AG04449 (cell line): Measurements from ENCODE around the gene KIF1B.

Experiments
- CTCF ChIA-PET: fragments of 350-600 bp; formaldehyde crosslinking; extraction: SDS; loops from one replicate; lab custom pipeline; 2021; ENCODE audit warnings: antibody characterized with exemption; lab: Yijun Ruan, JAX
- POLR2A ChIA-PET: fragments of 400-600, 350-600 bp; formaldehyde crosslinking; extraction: SDS; loops from one replicate; lab custom pipeline; 2020; ENCODE audit warnings: antibody characterized with exemption, inconsistent platforms; lab: Yijun Ruan, JAX
- DNase-seq: peaks from one replicate; pipeline ENCODE4 v3.0.0-alpha.2; 2010; ENCODE audit warnings: low read depth, low spot score
- H3K4me3 ChIP-seq: 2 replicates; pipeline ENCODE4 v1.5.1; 2011; ENCODE audit warnings: low read depth, mild to moderate bottlenecking, control low read depth, low read length
- TF ChIP-seq, protein P1 (sequence below): IDR thresholded peaks from one replicate; pipeline ENCODE4 v1.5.1; 2011; ENCODE audit warnings: mild to moderate bottlenecking, moderate library complexity, low read length, control low read depth, inconsistent platforms; ENCODE audit not compliant: insufficient read depth; ENCODE audit errors: missing control alignments

KIF1B gene

GRCh38 chr1:10322821-10323220 is 112.5 kb downstream of the KIF1B start:
- TF ChIP-seq, protein P1, sequence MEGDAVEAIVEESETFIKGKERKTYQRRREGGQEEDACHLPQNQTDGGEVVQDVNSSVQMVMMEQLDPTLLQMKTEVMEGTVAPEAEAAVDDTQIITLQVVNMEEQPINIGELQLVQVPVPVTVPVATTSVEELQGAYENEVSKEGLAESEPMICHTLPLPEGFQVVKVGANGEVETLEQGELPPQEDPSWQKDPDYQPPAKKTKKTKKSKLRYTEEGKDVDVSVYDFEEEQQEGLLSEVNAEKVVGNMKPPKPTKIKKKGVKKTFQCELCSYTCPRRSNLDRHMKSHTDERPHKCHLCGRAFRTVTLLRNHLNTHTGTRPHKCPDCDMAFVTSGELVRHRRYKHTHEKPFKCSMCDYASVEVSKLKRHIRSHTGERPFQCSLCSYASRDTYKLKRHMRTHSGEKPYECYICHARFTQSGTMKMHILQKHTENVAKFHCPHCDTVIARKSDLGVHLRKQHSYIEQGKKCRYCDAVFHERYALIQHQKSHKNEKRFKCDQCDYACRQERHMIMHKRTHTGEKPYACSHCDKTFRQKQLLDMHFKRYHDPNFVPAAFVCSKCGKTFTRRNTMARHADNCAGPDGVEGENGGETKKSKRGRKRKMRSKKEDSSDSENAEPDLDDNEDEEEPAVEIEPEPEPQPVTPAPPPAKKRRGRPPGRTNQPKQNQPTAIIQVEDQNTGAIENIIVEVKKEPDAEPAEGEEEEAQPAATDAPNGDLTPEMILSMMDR, result no peak
- no peak overlapping the region for H3K4me3 ChIP-seq
- CTCF ChIA-PET, result interaction anchor here (0.7 kb wide), 1 partner anchor 32 kb away, joined by 3 read pairs; no protein-coding TSS in a partner anchor
- no peak for DNase-seq
- POLR2A ChIA-PET, result no interaction called here

DNA sequence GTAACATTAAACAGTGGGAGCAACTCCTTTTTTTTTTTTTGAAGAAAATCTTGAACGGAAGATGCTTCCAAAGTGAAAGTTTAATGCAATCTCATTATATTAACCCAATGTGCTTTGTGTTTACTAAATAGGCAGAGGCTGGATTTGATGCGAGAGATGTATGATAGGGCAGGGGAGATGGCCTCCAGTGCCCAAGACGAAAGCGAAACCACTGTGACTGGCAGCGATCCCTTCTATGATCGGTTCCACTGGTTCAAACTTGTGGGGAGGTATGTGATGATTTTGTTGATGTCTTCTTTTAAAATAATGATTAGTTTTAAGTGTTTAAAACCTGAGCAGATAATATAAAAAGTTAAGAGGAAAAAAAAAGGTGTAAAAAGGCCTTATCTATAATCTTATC is 114.3 kb downstream of the KIF1B start:
- ChIA-PET CTCF (interaction anchor here (0.5 to 0.7 kb wide), 2 partner anchors 115 to 162 kb away, joined by 3 read pairs; no protein-coding TSS in a partner anchor), POLR2A (no interaction called here)
- no peak for DNase-seq
- TF ChIP-seq, protein P1, result no peak
- no peak overlapping the region for H3K4me3 ChIP-seq

- no peak overlapping the region for H3K4me3 ChIP-seq
- no peak for DNase-seq
- TF ChIP-seq, protein P1, result no peak
- POLR2A ChIA-PET, result no interaction called here
- CTCF ChIA-PET, result no interaction called here
Measured at GRCh38 chr1:10325521-10325920, 115.2 kb downstream of the KIF1B start.

DNA sequence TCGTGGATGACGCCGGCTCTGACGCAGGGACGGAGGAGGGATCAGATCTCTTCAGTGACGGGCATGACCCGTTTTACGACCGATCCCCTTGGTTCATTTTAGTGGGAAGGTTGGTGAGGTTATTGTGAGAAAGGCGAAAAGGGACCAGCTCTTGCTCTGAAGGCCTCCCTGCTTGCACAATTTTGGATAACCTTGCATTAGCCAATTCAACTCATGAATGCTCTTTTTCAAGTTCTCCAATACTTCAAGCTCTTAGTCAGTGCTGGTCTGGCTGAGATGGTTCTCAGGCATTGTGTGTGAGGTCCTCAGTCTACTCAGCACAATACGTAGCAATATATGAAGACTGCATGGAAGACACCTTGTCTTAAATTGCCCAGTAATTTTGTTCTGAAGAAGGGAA is 115.9 kb downstream of the KIF1B start:
- TF ChIP-seq, protein P1, result no peak
- POLR2A ChIA-PET, result no interaction called here

GRCh38 chr1:10328180-10328963 is 118.0 kb downstream of the KIF1B start:
- POLR2A ChIA-PET, result no interaction called here

More for the DNA sequence above, 115.9 kb downstream of the KIF1B start:
- DNase-seq, result no peak
- CTCF ChIA-PET, result interaction anchor here (1.0 kb wide), 2 partner anchors 10 to 12 kb away, joined by 3 to 4 read pairs; no protein-coding TSS in a partner anchor
- H3K4me3 ChIP-seq, result no peak overlapping the region

DNA sequence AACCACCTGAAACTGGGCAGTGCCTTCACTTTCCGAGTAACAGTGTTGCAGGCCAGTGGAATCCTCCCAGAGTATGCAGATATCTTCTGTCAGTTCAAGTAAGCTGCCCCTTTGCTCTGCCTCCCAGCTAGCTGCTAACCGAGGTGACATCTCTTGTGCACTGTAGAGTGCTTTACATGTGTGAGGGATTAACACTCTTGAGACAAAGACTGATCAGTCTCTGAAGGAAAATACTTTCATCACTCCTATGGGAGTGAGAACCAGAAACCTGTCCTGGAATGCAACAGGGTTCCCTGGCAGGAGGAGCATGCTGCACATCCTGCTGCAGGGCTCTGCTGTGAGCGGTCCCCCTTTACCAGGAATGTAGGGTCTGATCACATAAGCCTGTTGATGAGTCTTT is 127.1 kb downstream of the KIF1B start:
- no peak overlapping the region for H3K4me3 ChIP-seq
- ChIA-PET CTCF (interaction anchor here (0.9 to 6.2 kb wide), 14 partner anchors 9 to 387 kb away, joined by 3 to 64 read pairs (median 3); partner anchors contain the start of gene KIF1B), POLR2A (no interaction called here)
- TF ChIP-seq, protein P1, result no peak
- no peak for DNase-seq

More at GRCh38 chr1:10328180-10328963, 118.0 kb downstream of the KIF1B start:
- DNase-seq, result no peak
- CTCF ChIA-PET, result interaction anchor here (0.7 to 2.8 kb wide), 3 partner anchors 10 to 119 kb away, joined by 3 to 12 read pairs (median 3); partner anchors contain the start of gene CENPS
- H3K4me3 ChIP-seq, result no peak overlapping the region
- TF ChIP-seq, protein P1, result no peak
